ENCODE results near the gene SDC4. TPM values are rescaled to one million over a fixed set of nuclear protein-coding genes. Genes with fewer than 3 reads are reported as not detected.

SDC4 gene
- total and polyA plus RNA-seq, 9 of the 15 experiments (the other 6 are each of a cell fraction or from before 2014, with no cell fraction given) = 2.1 to 10.7 (median 6.3) TPM

GRCh38 chr20:45358282-45359068 lies 10.3 kb upstream of the SDC4 start (continued):
- TF ChIP-seq CHD7 (IDR thresholded peaks at IDR 0.05; ENCODE audit: low read depth, low read length) (no peak), ZNF280A (IDR thresholded peaks at IDR 0.05; ENCODE audit: low read depth, partially characterized antibody) (no peak), MYC (IDR thresholded peaks at IDR 0.05; ENCODE audit: low read depth, low read length) (peak; percentile 70), MYC (CRISPR knock-in tag; IDR thresholded peaks at IDR 0.05; ENCODE audit: borderline replicate concordance, low read depth) (no peak), OTX1 (CRISPR knock-in tag; IDR thresholded peaks at IDR 0.05) (peak; percentile 50; the same call in 1 of the 2 replicates), BRCA1 (IDR thresholded peaks at IDR 0.05) (no peak), BRCA1 (CRISPR knock-in tag; IDR thresholded peaks at IDR 0.05) (no peak), MTA1 (IDR thresholded peaks at IDR 0.05; ENCODE audit: borderline replicate concordance) (0 out of 2 replicates have a peak, but pooled peaks have one; percentile 15), RBM25 (IDR thresholded peaks at IDR 0.05; ENCODE audit: low read depth, low read length, severe bottlenecking) (peak; percentile 30), NR2C2 (CRISPR knock-in tag; IDR thresholded peaks at IDR 0.05) (no peak), NR2C2 (tag; IDR thresholded peaks at IDR 0.05) (no peak), C11orf30 (IDR thresholded peaks at IDR 0.05; ENCODE audit: low read depth) (no peak), ZNF707 (CRISPR knock-in tag; conservative IDR thresholded peaks at IDR 0.05) (no peak), ETV6 (IDR thresholded peaks at IDR 0.05; ENCODE audit: borderline replicate concordance in 1 of 2, low read depth in 2 of 2, low read length in 1 of 2) (no peak), ETV6 (CRISPR knock-in tag; IDR thresholded peaks at IDR 0.05; ENCODE audit: borderline replicate concordance) (no peak)

Data from K562 (cell line).